8988T (cell line): ENCODE data around the gene CLCF1.

Experiments
- DNase-seq: peaks from one replicate; pipeline ENCODE4 v3.0.0; 2011

Gene CLCF1

DNA sequence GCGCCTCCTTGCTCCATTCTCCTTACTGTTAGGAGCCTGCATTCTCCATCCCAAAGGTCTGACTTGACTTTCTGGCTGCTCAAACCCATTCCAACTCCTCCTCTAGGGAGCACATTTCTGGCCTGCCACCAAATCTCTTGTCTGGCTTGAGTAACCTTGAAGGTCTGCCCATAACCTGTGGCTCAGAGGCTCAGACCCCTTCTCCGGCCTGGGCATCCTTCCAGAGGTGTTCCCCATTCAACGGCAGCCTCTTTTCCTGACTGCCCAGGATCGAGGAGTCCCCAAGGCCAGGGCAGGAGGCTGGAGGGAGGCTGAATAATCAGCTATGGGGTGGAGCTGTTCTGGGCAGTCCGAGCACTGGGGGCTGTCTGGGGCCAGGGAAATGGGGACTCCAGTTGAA lies 20.6 kb upstream of the CLCF1 start:
- DNase-seq: no peak

DNA sequence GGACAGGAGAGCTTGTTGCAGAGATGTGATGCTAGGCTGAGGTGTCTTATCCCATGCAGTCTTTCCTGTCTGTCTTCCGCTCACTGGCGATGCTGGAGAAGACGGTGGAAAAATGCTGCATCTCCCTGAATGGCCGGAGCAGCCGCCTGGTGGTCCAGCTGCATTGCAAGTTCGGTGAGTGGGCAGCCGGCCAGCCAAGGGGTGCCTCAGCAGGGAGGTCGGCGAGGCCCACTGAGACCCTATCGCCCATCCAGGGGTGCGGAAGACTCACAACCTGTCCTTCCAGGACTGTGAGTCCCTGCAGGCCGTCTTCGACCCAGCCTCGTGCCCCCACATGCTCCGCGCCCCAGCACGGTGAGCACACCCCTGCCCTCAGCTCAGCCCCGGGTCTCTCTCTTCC lies 20.0 kb upstream of the CLCF1 start:
- no peak for DNase-seq

DNA sequence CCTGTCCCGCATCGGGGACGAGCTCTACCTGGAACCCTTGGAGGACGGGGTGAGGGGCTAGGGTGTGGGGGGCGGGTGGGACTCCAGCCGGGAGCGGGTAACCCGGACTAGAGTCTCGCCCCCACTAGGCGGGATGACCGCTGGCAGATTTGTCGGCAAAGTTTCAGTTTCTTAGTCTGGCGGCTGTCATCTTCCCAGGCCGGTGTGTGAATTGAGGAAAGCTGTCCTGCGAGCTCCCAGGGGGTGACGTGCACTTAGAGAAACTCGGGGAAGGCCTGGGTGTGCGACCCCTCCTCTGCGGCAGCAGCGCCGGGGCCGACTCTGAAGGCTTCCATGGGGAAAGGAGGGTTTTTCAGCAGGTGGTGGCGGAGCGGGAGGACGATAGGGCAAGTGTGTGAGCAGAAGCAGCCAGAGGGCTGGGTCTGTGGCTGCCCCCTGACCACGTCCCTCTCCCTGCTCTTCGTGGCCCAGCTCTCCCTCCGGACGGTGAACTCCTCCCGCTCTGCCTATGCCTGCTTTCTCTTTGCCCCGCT lies 18.9 kb upstream of the CLCF1 start:
- no peak for DNase-seq

DNA sequence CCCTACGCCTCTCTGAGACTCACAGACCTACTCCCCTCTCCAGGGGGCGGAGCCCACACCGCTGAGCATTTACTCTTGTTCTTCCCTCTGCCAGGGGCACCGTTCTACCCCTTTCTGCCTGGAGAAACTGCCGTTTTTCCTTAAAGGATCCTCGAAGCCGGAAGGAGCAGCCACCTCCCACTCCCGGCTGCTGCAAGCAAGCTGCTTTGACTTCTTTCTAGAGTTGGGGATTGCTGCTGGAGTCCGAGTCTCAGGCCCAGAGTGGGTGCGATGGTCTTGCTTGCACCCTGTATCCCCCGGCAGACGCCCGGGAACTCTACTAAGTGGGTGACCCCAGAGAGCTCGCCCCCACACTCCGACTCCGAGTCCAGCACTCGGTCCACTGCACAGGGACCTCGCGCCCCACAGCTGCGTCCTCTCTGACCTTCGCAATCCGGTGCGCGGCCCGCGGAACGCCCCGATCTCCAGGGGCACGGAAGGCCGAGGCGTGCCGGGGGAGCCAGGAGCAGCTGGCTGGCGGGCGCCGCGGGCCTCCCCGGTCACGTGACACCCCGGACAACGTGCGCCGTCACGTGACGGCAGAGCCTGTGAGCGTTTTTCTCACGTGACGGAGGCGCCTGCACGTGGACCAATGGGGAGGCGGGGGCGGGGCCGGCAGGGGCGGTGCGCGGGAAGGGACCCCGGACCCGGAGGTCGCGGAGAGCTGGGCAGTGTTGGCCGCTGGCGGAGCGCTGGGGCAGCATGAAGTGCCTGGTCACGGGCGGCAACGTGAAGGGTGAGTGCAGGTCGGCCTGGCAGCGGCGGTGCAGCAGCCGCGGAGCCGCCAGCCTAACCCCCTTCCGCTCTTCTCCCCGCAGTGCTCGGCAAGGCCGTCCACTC lies 18.1 kb upstream of the CLCF1 start, which contains the start of gene RAD9A:
TSS of gene RAD9A (plus strand) at position 683 of the 879 bp plus-strand sequence. CDS start at position 742, 59 bp downstream.
- DNase-seq: peak; percentile 99

DNA sequence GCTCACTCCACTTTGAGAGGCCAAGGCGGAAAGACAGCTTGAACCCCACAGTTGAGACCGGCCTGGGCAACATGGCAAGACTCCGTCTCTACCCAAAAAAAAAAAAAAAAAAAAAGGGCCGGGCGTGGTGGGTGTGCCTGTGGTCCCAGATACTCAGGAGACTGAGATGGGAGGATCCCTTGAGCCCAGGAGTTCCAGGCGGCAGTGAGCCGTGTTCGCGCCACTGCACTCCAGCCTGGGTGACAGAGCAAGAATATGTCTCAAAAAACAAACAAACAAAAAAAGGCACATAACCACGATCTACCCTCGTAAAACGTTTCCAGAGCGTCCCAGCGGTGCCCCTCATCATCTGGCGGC lies 17.5 kb upstream of the CLCF1 start:
- no peak for DNase-seq

DNA sequence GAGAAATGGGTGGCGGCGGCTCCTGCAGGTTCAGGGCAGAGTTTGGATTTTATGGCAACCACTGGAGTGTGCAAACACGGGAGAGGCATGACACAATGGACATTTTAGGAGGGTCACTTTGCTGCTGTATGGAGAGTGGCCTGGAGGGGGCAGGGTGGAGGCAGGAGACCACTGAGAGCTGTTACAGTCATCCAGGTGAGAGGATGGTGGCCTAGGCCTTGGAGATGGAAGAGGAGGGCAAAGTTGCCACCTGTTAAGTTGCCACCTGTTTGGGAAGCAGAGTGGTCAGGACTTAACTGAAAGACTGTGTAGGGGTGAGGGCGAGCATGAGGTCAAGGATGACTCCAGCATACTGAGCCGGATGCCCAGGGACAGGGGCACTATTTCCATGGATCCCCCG lies 16.1 kb upstream of the CLCF1 start:
- peak; percentile 88 for DNase-seq

DNA sequence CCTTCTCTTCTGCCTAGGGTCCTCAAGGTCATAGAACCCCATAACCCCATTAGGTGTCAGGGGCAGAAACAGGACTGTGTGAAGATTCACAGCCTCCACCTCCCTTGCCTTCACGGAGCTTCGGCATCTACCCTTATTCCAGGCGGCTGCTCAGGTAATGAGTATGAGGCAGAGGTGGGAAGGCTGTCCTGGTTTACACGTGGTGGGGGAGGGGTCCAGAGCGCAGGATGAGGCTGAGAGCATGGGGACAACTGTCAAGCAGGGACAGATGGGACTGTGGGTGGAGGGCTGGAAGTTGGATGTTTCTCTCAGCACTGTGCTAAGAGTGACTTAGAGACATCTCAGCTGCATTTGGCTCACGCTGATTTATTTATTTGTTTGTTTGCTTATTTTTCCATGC lies 14.1 kb upstream of the CLCF1 start:
- no peak for DNase-seq

DNA sequence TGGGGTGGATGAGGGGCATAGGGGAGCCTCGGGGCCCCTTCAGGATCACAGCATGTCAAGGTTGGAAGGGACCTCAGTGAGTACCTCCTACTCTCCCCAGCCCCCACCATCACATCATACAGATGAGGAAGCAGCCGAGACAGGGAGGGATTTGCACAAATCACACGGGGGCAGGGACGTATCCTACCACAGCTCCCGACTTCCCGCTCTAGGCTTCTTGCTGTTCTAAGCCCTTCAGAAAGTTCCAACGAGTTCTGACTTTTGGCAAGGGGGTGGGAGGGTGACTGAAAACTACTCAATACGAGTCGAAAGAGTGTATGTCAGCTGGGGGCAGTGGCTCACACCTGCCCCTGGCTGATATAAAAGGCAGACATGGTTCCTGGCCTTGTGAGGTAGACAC lies 13.7 kb upstream of the CLCF1 start:
- DNase-seq: no peak

DNA sequence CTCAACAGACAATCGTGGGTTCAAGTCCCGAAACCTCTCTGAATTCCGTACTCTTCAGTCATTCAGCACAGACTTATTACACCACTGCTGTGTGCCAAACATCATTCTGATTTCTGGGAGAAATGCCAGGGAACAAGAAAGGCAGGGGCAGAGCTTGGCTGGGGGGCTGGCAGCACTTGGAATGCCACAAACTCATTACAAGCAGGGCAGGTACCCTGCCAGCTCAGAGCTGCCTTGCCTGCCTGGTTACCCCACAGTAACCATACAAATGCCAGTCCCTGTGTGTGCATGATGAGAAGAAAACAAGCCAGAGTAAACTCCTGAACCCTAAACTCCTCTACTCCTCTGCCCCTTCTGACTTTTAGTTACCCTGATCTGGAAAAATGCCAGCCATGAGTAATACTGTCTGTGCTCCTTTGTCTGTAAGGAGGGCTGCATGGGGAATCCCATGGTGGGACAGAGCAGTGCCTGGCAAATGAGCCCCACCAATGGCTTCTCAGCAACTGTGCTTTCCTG lies 11.5 kb upstream of the CLCF1 start:
- no peak for DNase-seq

DNA sequence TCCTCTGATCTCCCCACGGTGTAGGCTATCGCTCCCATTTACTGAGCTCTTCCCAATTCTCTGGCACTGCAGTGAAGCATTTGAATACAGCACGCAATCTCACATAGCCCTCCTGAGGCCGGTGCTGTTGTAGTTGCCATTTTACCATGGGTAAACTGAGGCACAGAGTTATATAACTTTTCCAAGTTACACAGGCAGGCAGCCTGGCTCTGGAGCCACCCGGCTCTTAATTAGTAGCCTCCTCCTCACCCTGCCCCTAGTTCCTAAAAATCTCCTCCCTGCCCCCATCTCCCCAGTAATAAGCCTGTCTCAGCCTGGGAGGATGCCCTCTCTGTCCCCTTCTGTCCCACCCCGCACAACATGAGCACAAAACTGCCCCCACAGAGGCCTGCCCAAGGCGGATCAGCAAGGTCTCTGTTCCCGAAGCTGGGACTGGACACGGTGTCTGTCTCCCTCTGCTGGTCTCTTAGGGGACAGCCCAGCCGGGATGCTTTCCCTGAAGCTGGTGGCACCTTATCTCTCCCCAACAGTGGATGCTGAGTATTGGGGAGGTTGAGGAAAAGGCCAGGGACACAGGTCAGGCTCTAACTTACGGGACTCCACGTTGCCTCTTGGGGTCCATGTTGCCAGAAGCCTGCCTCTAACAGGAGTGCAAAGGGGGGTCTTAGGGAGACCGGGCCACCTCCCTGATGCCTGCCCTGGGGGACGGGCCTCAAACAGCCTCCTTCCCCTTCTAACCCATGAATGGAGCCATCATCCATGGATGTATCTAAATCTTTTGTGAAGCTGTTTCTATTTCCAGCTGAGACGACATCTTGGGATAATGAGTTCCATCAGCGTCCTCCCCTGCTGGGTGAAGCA lies 9.1 kb upstream of the CLCF1 start:
- DNase-seq: peak; percentile 74

DNA sequence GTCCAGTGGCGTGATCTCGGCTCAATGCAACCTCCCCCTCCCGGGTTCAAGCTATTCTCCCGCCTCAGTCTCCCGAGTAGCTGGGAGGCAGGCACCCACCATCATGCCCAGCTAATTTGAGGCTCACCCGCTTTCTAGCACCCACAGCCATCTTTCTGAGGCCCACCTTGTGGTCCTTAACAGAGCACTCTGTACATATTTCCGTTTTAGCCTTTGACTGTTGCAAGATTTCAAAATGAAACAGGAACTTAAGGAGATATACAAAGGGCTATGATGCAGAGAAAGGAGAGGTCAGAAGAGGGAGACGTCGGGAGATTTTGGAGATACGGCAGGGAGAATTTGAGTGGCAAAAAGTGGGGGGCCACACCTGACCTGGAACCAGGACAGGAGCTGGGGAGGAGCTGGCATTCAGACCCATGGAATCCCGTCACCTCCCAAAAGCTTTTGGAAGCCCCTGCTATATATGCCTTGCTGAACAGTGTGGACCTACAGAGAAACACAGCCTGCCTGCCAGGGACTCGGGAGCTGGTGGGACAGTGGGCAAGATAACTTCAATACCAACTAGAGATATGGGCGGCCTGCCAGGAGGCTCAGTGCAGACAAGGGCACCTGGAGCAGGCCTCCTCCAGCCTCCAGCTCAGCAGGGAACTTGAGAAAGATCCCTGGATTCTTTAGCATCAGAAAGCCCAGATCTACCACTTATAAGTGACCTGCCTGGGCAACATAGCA lies 8.0 kb upstream of the CLCF1 start:
- no peak for DNase-seq

DNA sequence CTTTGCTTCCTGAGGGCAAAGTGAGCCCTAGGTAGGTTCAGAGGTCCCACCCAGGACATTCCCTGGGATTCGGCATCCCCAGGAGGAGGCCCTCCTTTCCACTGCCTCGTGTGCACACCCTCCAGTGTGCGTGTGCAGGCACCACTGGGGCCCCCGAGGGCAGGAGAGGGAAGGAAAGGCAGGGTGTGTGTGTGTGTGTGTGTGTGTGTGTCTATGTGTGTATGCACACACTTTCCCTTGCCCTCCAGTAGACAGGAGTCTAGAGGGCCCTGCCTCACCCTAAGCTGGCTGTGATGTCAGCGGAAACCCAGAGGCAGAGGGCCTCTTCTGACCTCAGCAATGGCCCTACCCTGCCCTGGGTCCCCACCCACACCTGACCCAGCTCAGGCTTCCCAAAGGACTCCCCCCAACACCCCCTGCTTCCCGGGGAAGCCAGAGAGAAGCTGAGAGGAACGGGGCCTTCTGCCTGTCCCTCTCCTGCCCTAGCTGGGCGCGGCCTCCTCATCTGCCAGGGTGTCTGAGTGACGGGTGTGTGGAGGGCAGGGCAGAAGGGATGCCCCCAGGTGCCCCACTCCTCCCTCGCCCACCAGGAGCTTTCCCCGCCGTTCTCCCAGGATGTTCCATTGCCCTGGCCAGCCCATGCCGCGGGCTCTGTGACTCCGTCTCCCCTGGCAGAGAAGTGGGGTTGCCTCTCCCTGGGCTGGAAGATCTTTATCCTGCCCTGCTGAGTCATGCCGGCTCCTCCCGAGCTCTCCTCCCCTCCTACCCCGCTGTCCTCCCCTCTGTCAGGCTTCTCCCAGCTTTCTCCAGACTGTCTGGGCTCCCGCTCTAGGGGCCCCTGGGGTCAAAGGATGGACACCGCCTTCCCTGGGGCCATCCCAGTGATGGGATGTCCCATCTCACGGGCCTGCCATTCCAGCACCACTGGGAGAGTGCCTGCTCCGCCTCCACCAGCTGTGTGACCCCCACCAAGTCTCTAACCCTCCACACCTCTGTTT lies 6.0 kb upstream of the CLCF1 start:
- DNase-seq: no peak

DNA sequence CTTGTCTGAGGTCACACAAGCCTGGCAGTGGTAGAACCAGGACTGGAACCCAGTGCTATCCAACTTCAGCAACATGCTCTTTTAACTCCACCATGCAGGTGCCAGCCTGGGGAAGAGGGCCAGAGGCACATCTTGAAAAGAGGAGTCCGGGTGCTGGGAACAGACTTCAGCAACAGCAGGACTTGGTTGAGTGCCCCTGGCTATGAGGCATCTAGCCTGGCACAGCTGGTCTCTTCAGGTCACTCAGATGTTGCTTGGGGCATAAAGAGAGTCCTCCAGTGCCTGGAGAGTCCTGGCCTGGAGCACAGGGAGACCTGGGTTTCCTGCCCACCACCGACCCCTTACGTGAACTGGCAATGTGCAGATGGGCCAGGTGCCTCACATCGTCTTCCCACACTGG lies 5.1 kb upstream of the CLCF1 start:
- DNase-seq: no peak

DNA sequence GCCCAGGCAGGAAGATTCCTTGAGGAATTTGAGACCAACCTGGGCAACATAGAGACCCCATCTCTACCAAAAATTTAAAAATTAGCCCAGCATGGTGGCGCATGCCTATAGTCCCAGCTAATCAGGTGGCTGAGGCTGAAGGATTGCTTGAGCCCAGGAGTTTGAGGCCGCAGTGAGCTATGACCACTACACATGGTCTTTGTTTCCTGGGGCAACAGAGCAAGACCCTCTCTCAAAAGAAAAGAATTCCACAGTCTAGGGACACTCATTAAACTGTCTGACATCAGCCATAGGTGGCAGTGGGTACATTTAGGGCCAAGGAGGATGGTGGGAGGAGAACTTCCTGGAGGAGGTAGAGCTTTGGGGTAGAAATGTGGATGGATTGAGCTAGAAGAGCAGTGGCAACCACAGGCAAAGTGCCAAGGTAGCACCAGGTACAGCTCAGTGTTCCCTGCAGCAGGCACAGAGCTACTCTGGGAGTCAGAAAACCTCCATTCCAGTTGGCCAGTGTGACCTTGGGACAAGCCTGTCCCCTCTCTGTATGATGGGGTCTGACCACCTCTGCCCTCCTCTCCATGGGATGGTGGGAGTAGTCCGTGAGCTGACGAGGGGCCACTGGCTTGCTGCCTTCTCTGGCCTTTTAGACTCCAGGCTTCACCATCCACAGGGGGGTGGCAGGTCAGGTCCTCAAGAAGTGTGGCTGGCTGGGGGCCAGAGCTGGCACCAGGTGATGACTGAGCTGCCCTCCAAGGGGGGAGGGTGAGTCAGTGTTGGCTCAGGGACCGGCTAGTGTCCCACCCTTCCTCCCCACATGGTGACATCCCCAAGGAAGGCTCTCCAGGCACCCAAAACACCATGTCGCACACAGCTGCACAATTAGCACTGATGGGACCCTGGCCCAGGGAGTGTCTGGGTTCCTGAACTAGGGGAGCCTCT lies 3.7 kb upstream of the CLCF1 start:
- DNase-seq: no peak

DNA sequence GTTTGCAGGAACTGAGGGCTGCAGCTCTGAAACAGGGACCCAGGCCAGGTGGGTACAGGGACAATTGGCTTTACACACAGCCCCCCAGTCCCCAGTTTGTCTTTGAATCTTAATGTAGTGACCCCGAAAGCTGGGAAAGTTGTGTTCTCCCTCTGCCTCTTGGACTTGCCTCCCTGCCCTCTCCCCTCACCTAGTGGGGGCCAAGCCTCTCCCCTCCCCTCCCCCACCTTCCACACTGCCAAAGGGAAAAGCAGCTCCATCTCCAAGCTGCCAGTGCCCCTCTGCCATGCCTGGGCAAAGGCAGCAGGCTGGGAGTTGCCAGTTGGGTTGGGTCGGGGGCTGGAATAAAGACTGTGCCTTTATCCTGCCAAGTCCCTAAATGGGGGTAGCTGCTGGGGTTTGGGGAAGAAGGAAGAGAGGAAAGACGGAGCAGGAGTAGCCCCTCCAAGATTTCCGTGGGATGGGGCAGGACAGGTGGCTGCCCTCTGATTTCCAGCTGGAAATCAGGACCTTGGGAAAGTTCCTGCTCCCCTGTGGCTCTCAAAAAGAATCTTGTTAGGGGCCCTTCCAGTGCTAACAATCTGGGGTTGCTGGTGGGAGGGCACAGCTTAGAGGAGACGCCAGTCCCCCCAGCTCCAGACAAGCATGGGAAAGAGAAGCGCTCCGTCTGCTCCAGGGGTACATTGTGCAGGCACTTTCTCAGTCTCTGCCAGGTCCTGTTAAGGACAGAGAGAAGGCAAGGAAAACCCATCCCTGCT lies 2.8 kb upstream of the CLCF1 start:
- DNase-seq: no peak

DNA sequence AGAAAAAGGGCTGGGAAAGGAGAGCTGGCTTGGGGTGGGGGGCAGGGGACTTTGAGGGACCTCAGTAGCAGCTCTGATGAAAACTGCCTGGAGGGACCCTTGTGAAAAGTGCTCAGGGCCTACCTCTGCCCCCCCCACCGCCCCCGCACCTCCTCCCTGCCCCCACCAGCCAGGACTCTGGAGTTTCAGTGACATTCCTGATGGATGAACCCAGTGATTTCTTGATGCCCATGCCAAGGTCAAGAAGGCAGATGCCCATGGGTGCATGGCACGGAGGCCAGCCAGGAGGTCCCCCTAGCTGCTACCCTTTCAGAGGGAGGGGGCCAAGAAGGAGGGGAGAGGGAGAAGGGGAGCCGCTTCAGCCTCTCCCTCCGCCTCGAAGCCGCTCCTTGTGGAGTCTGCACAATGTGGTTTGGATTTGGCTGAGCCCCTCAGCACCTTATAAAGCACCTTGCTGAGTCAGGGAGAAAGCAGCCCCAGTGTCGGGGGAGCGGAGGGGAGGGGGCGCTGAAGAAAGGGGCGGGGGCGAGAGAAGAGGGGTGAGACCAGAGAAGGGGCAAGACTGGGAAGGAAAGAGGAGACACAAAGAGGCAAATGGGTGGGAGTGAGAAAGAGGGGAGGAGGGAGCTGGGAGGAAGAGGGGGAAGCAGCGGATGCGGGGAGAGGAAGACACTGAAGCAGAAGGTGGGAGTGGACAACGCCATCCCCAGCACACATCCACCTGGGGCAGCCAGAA lies 2.1 kb upstream of the CLCF1 start:
- DNase-seq: no peak

DNA sequence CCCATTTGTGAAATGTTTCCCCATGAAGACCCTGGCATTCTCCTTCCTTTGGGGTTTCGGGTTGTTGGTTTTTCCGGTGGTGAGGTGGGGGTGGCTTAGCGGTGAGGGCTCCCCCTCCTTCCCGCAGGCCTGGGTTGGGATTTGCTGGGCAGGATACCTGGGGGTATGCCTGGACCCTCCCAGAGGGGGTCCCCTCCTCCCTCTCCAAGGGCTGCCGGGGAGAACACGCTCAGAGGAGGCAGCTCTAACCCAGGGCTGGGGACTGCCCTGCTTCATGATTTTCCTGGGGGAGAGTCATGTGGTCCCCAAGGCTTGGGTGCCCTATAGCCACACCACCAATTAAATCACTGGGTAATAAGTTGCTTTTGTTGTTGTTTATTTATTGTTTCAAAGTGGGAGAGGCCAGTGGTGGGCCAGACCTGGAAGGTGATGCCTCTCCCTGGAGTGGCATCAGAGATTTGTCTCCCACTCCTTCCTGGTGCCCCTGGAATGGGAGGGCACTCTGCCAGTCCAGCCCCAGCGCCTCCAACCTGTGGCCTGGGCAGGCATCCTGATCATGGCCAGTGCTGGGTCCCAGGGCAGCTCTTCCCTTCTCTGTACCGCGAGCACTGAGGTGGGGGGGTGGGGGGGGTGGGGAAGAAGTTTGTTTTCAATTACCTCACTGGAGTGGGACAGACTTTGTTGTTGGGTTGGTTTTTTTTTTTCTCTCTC lies 1.3 kb upstream of the CLCF1 start:
- DNase-seq: no peak
